Osteocyte (in vitro differentiated cells): ENCODE results near the gene M1AP. TPM values are rescaled to one million over a fixed set of nuclear protein-coding genes. Genes with fewer than 3 reads are reported as not detected.

ENCODE experiments used
- DNase-seq: peaks from one replicate; pipeline ENCODE4 v3.0.0; 2021; ENCODE audit warnings: mixed read lengths; ENCODE audit not compliant: unreplicated experiment; ENCODE audit errors: extremely low spot score
- H3K27ac Mint-ChIP-seq: one replicate; pipeline ENCODE4 v1.8.0; 2021; ENCODE audit warnings: mild to moderate bottlenecking, mixed read lengths; ENCODE audit not compliant: unreplicated experiment
- H3K27me3 Mint-ChIP-seq: one replicate; pipeline ENCODE4 v1.8.0; 2021; ENCODE audit warnings: mixed read lengths; ENCODE audit not compliant: unreplicated experiment
- H3K36me3 Mint-ChIP-seq: one replicate; pipeline ENCODE4 v1.8.0; 2021; ENCODE audit warnings: mixed read lengths; ENCODE audit not compliant: unreplicated experiment
- H3K4me1 Mint-ChIP-seq: one replicate; pipeline ENCODE4 v1.8.0; 2021; ENCODE audit warnings: mixed read lengths; ENCODE audit not compliant: unreplicated experiment
- H3K4me3 Mint-ChIP-seq: one replicate; pipeline ENCODE4 v1.8.0; 2021; ENCODE audit warnings: mild to moderate bottlenecking, moderate library complexity, mixed read lengths; ENCODE audit not compliant: unreplicated experiment
- H3K9me3 Mint-ChIP-seq: one replicate; pipeline ENCODE4 v1.8.0; 2021; ENCODE audit warnings: mixed read lengths; ENCODE audit not compliant: unreplicated experiment
- CTCF ChIP-seq: fragments of 200-600 bp; sonication (generic); IDR thresholded peaks from 2 replicates; pipeline ENCODE4 v1.5.0; 2021; ENCODE audit warnings: antibody characterized with exemption, mild to moderate bottlenecking, moderate library complexity
- total RNA-seq: library from RNA; stranded (reverse); gene quantifications from 2 replicates; pipeline ENCODE4 v1.2.1, GENCODE V29; 2021

M1AP gene
- total RNA-seq, 1 donor from 2014 or later, result not detected

GRCh38 chr2:74556831-74557370 is 91.2 kb downstream of the M1AP start:
- H3K4me1 Mint-ChIP-seq, result peaks cover 22% of the 10 kb centered on the region
- H3K36me3 Mint-ChIP-seq, result no peaks in the 10 kb centered on the region
- H3K27me3 Mint-ChIP-seq, result no peaks in the 10 kb centered on the region
- no peaks in the 10 kb centered on the region for H3K9me3 Mint-ChIP-seq
- no peak for DNase-seq
- H3K4me3 Mint-ChIP-seq, result no peak overlapping the region
- H3K27ac Mint-ChIP-seq, result no peak overlapping the region
- no peak for TF ChIP-seq CTCF

GRCh38 chr2:74556159-74556558 is 92.0 kb downstream of the M1AP start:
- TF ChIP-seq CTCF, result no peak
- peaks cover 6% of the 10 kb centered on the region for H3K36me3 Mint-ChIP-seq
- no peaks in the 10 kb centered on the region for H3K27me3 Mint-ChIP-seq
- H3K27ac Mint-ChIP-seq, result no peak overlapping the region
- no peaks in the 10 kb centered on the region for H3K9me3 Mint-ChIP-seq
- H3K4me3 Mint-ChIP-seq, result peak overlapping the region; percentile 45
- no peak for DNase-seq
- H3K4me1 Mint-ChIP-seq, result peaks cover 29% of the 10 kb centered on the region

- H3K9me3 Mint-ChIP-seq, result no peaks in the 10 kb centered on the region
- TF ChIP-seq CTCF, result no peak
- peaks cover 32% of the 10 kb centered on the region for H3K4me1 Mint-ChIP-seq
- peaks cover 6% of the 10 kb centered on the region for H3K36me3 Mint-ChIP-seq
- H3K27ac Mint-ChIP-seq, result no peak overlapping the region
- DNase-seq, result no peak
- no peaks in the 10 kb centered on the region for H3K27me3 Mint-ChIP-seq
- peak overlapping the region; percentile 80 for H3K4me3 Mint-ChIP-seq
Observed at GRCh38 chr2:74555610-74556103, 92.5 kb downstream of the M1AP start.

GRCh38 chr2:74554820-74555531 is 93.2 kb downstream of the M1AP start:
- no peak for DNase-seq
- Mint-ChIP-seq H3K9me3 (no peaks in the 10 kb centered on the region), H3K27ac (peak overlapping the region; percentile 79), H3K36me3 (peaks cover 6% of the 10 kb centered on the region), H3K4me3 (peak overlapping the region; percentile 80), H3K4me1 (peaks cover 38% of the 10 kb centered on the region), H3K27me3 (no peaks in the 10 kb centered on the region)
- no peak for TF ChIP-seq CTCF
